NCI-H128 (cell line): ENCODE results near the gene PSMD8.
A peak's percentile ranks its signal among the peaks of the same experiment; 100 is the strongest.
"Not testable (repeated sequence)": the region's sequence is repeated elsewhere in the genome, so short reads cannot be mapped to it uniquely, and the experiment has no call there.

Experiments
- DNase-seq: peaks from one replicate; lab custom pipeline; 2025; ENCODE audit not compliant: unreplicated experiment; lab: John Stamatoyannopoulos, UW

The PSMD8 gene

DNA sequence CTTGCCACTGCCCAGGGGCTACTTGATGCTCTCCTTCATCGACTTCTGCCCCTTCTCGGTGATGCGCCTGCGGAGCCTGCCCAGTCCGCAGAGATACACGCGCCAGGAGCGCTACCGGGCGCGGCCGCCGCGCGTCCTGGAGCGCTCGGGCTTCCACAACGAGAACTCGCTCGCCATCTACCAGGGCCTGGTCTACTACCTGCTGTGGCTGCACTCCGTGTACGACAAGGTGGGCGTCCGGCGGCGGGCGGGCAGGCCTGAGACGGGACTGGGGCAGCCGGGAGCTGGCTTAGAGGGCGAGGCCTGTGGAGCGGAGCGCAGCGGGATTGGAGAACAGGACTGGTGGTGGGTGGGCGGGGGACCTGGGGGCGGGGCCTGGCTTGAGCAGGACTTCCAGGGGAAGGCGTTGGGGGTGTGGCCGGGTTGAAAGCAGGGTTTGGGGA is 12.7 kb upstream of the PSMD8 start:
- peak; percentile 66 for DNase-seq

DNA sequence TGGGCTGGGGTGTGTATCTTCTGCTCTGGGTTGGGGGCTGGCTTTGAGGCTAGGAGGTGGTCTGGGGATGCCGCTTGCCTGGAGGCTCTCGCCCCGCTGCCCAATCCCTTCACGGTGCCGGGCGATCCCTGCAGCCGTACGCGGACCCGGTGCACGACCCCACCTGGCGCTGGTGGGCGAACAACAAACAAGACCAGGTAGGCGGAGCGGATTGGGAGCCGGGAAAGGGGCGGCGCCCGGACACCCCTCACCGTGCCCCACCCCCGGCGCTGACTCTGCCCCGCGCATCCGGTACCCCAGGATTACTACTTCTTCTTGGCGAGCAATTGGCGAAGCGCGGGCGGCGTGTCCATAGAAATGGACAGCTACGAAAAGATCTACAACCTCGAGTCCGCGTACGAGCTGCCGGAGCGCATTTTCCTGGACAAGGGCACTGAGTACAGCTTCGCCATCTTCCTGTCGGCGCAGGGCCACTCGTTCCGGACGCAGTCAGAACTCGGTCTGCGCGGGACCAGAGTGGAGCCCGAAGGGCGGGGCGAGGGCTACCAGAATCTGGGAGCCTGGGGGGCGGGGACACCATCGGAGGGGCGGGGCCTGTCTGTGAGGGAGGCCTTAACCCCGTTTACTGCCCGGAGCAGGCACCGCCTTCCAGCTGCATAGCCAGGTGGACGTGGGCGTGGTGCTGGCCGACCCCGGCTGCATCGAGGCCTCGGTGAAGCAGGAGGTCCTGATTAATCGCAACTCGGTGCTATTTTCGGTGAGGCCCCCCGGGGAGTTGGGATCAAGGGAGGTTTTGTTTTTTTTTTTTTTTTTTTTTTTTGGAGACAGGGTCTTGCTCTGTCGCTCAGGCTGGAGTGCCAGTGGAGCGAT is 12.1 kb upstream of the PSMD8 start:
- peak; percentile 64 for DNase-seq

DNA sequence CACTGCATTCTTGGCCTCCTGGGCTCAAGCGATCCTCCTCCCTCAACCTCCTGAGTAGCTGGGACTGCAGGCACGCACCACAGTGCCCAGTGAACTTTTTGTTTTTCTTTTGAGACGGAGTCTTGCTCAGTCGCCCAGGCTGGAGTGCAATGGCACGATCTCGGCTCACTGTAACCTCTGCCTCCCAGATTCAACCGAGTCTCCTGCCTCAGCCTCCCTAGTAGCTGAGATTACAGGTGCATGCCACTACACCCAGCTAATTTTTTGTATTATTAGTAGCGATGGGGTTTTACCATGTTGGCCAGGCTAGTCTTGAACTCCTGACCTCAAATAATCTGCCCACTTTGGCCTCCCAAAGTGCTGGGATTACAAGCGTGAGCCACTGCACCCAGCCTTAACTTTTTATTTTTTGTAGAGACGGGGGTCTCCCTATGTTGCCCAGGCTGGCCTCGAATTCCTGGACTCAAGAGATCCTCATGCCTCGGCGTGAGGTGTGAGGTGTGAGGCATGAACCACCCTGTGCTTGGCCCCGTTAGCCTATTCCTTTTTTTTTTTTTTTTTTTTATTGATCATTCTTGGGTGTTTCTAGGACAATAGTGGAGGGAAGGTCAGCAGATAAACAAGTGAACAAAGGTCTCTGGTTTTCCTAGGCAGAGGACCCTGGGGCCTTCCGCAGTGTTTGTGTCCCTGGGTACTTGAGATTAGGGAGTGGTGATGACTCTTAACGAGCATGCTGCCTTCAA is 11.3 kb upstream of the PSMD8 start:
- DNase-seq, result not testable (repeated sequence)

DNA sequence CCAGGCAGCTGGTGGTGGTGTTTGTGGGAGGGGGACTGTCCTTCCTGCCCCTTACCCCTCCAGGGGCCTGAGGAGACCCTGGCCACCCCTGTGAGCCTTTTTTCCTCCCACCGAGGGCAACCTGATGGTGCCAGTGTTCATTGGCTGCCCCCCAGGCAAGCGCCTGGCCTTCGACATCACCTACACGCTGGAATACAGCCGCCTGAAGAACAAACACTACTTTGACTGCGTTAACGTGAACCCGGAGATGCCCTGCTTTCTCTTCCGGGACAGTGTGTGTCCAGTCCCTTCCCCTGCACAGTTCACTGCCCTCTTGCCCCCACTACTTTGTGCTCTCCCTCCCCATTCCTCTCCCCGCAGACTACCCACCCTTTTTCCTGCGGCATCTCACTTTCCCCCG is 7.3 kb upstream of the PSMD8 start:
- no peak for DNase-seq

DNA sequence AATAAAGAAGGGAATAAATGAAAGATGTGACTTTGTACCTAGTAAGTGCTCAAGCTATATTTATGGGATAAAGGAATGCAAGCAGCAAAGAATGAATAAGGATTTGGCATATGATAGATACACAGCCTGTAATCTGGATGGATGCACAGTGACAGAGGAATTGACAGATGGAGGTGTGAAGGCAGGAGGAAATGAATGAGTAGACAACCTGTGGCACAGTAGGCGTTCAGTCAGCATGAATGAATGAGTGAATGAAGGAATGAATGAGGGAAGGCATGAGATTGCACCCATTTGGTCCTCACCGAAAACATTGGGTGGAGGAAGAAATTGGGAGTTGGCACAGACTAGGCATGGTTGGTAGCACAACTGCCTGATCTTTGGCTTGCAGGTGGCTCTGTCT is 4.8 kb upstream of the PSMD8 start:
- no peak for DNase-seq

DNA sequence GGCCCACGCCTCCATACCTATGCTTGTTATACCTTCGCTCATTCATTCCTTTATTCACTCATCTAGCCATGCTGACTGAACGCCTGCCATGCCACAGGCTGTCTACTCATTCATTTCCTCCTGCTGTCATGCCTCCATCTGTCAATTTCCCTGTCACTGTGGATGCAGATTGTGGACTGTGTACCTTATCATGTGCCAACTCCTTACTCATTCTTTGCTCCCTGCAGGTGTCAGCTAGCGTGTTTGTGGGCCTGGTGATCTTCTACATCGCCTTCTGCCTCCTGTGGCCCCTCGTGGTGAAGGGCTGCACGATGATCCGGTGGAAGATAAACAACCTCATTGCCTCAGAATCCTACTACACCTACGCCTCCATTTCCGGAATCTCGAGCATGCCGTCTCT is 4.1 kb upstream of the PSMD8 start:
- DNase-seq, result no peak

DNA sequence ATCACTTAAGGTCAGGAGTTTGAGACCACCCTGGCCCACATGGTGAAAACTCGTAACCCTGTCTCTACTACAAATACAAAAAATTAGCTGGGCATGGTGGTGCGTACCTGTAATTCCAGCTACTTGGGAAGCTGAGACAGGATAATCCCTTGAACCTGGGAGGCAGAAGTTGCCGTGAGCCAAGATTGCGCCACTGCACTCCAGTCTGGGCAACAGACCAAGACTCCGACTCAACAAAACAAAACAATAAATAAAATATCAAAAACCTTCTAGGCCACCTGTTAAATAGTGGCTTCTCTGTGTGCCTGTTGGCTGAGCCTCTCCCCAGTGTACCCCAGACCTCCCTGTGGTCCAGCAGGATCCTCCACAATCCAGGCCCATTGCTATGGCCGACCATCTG is 3.3 kb upstream of the PSMD8 start:
- DNase-seq, result no peak

DNA sequence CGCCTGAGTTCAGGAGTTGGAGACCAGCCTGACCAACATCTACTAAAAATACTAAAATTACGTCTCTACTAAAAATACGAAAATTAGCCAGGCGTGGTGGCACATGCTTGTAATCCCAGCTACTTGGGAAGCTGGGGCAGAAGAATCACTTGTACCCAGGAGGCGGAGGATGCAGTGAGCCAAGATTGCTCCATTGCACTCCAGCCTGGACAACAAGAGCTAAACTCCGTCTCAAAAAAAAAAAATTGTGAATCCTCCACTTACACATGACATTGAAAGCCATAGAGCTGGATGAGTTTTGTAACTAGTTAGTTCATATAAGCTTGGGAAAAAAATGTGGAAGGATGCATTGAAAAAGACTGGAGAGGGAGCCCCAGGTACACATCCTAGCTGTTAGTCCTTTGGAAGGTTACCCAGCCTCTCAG is 452 bp upstream of the PSMD8 start:
- no peak for DNase-seq

DNA sequence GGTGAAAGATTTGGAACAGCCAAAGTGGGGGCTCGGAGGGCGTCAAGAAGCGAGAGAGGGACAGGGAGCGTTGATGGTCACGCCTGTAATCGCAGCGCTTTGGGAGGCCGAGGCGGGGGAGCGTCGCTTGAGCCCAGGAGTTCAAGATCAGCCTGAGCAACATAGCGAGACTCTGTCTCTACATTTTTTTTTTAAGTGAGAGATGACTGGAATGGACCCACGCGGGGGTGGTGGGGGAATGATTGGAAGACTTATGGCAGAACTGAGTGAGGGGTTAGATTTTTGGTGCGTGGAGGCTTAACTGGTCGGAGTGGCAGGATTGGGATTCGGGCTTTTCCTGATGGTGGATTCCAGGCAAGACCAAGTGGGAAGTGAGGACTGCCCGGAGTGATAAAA is 725 bp downstream of the PSMD8 start:
- no peak for DNase-seq

DNA sequence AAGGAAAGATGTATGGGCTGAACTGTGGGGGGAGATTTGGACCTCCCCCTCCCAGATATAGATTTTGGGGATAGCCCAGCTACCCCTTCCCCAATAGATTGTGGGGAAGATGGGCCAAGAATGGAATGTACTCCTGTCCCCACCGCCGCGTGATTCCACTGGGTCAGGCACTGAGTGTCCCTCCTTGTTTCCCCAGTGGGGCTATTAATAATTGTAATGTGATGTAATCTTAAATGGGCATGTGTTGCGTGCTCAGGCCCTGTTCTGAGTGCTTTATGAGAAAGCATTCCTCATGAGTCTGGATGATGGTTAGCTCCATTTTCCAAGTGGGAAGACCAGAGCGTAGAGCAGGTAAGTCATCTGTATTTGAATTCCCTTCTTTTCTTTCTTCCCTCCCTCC is 1.4 kb downstream of the PSMD8 start:
- DNase-seq, result no peak

DNA sequence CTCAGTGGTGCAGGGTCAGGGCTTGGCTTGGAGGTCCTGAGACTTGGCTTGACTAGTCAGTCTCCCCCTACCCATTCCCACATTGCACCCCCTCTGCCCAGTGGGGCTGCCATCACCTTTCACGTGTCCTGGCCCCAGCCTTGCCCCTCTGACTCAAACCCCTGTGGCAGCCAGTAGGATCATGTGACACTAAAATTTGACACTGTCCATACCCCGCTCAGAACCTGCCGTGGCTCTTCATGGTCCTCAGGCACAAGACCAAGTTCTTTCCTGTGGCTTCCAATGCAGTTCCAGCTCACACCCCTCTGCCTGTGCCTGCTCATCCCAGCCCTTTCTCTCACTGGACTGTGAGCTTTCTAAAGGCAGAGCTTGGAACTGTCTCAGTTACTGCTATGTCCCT is 2.2 kb downstream of the PSMD8 start:
- DNase-seq, result no peak

DNA sequence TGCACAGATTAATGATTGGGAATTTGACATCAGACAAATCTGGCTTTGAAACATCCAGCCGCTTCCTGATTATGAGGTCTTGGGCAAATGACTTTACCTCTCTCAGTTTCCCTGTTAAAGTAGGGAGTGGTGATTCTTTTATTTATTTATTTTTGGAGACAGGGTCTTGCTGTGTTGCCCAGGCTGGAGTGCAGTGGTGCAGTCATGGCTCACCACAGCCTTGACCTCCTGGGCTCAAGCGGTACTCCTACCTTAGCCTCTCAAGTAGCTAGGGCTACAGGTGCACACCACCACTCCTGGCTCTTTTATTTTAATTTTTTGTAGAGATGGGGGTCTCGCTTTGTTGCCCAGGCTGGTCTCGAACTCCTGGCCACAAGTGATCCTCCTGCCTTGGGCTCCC is 2.7 kb downstream of the PSMD8 start:
- DNase-seq, result no peak

DNA sequence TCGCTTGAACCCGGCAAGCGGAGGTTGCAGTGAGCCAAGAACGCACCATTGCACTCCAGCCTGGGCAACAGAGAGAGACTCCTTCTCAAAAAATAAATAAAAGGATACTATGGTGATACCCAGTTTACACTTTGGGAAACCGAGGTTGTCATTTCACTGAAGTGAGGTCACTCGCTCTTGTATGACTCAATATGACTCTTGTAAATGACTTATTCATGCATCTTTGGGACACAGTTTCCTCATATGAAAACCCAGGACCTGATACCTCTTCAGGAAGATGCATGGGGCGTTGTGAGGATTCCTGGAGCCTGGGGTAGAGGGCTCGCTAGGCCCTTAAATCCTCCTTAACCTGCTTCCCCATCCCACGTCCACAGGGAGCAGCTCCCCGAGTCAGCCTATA is 4.5 kb downstream of the PSMD8 start:
- DNase-seq, result no peak

DNA sequence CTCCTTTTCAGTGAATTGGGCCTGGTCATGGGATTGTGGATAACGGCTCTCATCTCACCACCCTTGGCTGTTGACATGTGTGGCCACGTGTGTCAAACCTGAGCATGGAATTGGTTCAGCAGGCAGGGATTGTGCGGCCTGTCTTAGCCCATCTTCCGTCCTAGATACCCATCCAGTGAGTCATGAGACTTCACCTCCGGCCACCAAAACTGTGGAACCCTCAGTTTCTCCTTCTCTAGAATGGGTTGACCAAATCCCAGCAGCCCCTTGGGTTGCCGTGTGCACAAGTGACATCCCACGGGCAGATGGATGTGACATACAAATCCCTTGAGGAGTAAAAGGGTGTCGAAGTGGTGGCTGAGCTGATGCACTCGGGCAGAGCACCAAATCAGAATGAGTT is 6.8 kb downstream of the PSMD8 start:
- no peak for DNase-seq

DNA sequence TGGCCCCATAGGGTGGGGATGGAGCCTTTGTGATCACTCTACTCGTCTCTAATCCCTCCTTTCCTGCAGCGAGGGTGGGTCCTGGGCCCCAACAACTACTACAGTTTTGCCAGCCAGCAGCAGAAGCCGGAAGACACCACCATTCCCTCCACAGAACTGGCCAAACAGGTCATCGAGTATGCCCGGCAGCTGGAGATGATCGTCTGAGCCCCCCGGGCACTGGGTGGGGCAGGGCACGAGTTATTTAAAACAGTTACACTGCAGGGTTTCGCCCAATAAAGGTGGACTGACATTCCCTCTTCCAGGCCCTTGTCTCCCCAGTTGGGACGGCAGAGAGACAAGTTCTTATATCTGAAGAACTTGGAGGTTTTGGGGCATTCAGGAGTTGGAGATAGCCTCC is 8.8 kb downstream of the PSMD8 start:
- DNase-seq, result no peak

DNA sequence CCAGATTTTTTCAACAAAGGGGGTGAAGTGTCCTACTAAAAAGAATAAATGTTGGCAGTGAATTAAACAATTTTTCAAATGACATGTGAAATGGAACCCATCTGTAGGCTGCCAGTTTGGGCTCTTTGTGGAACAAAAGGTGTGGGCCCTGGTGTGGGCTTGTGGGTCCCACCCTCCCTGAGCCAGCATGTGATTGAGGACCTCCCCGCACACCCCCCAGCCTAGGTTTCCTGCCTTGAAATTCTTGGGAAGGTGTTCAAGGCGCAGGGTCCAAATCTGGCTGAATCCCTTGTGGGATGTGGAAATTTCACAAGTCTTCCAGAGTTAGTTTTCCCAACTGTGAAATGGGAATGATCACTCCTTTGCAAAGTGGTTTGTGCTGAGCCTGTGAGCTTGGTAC is 9.4 kb downstream of the PSMD8 start:
- no peak for DNase-seq

DNA sequence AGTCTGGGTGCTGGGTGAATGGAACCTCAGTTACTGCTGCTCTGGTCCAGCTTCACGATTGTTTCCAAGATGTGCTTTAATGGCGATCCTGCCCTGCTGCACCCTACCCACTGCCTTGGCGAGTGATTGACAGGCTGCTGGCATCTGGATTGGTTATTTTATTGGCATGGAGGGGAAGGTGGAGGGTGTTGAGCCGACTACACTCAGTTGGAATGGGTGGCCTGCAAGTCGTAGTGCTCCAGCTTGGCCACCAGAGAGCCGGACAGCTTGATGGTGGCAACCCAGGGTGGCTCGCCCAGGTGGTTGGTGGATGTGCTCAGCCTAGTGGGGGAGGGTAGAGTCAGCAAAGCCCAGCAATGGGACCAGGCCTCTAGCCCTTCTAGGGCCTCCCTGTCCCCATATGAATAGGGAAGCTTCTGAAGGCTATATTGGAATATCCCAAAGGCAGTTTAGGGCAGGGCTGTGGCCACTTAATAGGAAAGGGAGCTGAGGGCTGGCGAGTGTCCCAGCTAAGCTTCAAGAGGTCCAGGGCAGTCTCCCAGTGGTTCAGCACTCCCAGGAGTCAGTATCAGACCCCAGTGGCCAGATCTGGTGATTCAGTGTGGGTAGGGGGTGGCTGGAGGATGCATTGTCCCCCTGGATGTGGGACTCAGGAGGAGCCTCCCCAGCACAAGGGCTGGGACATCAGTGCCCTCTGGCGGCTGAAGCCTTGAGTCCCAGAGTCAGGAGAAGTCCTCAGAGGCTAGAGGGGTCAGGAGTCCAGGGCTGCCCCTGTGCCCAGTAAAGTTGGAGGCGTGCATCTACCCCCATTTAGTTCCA is 10.0 kb downstream of the PSMD8 start:
- DNase-seq, result no peak

DNA sequence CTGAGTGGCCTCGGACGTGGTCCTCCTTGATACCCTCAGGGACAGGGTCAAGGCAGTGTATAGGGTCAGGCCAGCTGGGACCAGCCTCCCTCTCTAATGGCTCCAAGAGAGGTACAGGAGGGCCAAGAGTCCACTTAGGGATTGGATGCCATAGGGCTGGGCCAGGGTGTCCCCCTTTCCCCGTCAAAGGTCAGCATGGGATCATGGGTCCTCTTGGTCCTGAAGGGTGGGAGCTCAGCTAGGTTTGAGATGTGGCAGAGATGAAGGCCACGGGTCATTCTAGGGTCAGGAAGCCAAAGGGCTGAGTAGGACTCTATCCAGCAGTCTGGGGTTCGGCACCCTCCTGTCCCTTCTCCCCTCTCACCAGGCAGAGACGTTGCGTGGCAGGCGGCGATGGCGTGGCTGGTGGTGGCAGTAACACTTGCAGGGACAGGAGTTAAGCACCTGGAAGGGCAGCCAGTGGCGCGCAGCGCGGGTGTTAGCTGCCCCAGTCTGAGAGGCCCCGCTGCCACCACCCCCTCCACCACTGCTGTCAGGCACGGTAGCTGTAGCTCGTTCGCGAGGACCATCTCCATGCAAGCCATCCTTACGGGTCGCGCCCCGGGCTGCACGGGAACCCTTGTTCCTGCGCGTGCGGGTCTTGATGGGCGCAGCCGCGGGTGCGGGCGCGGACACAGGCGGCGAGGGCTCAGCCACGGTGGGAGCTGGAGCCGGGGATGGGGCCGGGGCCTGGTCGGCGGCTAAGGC is 10.9 kb downstream of the PSMD8 start:
- no peak for DNase-seq

DNA sequence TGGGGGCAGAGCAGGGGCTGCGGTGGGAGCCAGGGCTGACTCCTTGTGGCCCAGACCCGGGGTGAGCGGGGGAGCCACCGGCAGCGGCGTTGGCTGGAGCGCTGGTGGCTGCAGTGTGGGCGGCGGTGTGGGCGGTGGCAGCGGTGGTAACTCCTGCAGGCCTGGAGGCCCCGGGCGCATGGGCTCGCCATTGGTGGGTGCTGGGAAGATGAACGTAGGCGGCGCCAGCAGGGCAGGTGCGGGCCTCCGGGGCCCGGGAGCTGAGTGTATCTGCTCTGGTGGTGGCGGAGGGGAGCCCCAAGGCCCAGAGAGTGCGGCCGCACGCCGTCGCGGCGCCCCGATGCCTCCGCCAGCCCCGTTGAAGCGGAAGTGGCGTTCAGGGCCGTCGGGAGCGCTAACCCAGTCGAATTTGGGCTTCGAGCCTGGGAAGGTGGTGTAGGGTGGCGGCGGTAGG is 11.5 kb downstream of the PSMD8 start:
- DNase-seq, result no peak

DNA sequence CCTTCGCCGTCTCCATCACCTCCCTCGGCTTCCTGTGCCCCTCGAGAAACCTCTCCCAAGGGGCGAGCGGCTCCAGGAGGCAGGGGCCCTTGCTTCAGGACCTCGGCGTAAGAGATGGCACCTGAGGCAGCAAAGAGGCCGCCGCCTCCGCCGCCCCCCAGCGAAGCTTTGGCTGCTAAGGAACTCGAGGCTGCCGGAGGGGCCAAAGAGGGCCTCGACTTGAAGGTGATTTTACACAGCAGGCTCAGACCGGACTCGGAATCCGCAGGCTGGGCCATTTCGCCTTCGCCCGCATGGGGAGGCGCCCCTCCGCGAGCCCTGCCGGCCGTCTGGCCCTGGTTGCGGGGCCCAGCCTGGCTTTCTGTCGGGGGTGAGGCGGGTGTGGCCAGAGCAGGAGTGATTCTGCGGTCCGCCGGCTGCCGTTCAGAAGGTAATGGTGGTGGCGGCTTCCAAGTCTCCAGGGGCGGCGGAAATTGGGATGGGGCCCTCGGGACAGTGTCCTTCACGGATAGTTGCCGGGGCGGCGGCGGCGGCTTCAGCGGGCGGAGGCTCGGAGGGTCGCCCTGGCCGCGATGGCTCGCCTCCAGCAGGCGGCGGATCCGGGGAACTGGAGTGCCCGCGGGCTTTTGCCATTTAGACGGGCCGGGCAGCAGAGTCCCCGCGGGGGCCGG is 12.1 kb downstream of the PSMD8 start:
- DNase-seq, result no peak
